Osteocyte (in vitro differentiated cells): ENCODE results near the gene TUSC7. TPM values are rescaled to one million over a fixed set of nuclear protein-coding genes. Genes with fewer than 3 reads are reported as not detected.

ENCODE experiments used
- DNase-seq: peaks from one replicate; pipeline ENCODE4 v3.0.0; 2021; ENCODE audit warnings: mixed read lengths; ENCODE audit not compliant: unreplicated experiment; ENCODE audit errors: extremely low spot score
- H3K27ac Mint-ChIP-seq: one replicate; pipeline ENCODE4 v1.8.0; 2021; ENCODE audit warnings: mild to moderate bottlenecking, mixed read lengths; ENCODE audit not compliant: unreplicated experiment
- H3K27me3 Mint-ChIP-seq: one replicate; pipeline ENCODE4 v1.8.0; 2021; ENCODE audit warnings: mixed read lengths; ENCODE audit not compliant: unreplicated experiment
- H3K36me3 Mint-ChIP-seq: one replicate; pipeline ENCODE4 v1.8.0; 2021; ENCODE audit warnings: mixed read lengths; ENCODE audit not compliant: unreplicated experiment
- H3K4me1 Mint-ChIP-seq: one replicate; pipeline ENCODE4 v1.8.0; 2021; ENCODE audit warnings: mixed read lengths; ENCODE audit not compliant: unreplicated experiment
- H3K4me3 Mint-ChIP-seq: one replicate; pipeline ENCODE4 v1.8.0; 2021; ENCODE audit warnings: mild to moderate bottlenecking, moderate library complexity, mixed read lengths; ENCODE audit not compliant: unreplicated experiment
- H3K9me3 Mint-ChIP-seq: one replicate; pipeline ENCODE4 v1.8.0; 2021; ENCODE audit warnings: mixed read lengths; ENCODE audit not compliant: unreplicated experiment
- CTCF ChIP-seq: fragments of 200-600 bp; sonication (generic); IDR thresholded peaks from 2 replicates; pipeline ENCODE4 v1.5.0; 2021; ENCODE audit warnings: antibody characterized with exemption, mild to moderate bottlenecking, moderate library complexity
- total RNA-seq: library from RNA; stranded (reverse); gene quantifications from 2 replicates; pipeline ENCODE4 v1.2.1, GENCODE V29; 2021

TUSC7 gene
- total RNA-seq, 1 donor from 2014 or later = not detected

GRCh38 chr3:116749388-116749787, 39.8 kb downstream of the TUSC7 start:
- no peak for DNase-seq

GRCh38 chr3:116757315-116757714, 47.7 kb downstream of the TUSC7 start:
- no peak for TF ChIP-seq CTCF
- peaks cover 46% of the 10 kb centered on the region for H3K27me3 Mint-ChIP-seq
- no peak overlapping the region for H3K4me3 Mint-ChIP-seq
- peaks cover 5% of the 10 kb centered on the region for H3K4me1 Mint-ChIP-seq
- DNase-seq = no peak
- no peak overlapping the region for H3K27ac Mint-ChIP-seq
- H3K9me3 Mint-ChIP-seq = no peaks in the 10 kb centered on the region
- H3K36me3 Mint-ChIP-seq = no peaks in the 10 kb centered on the region

More at GRCh38 chr3:116749388-116749787, 39.8 kb downstream of the TUSC7 start:
- Mint-ChIP-seq H3K27ac (no peak overlapping the region), H3K27me3 (peaks cover 9% of the 10 kb centered on the region), H3K4me3 (no peak overlapping the region), H3K36me3 (no peaks in the 10 kb centered on the region), H3K4me1 (peaks cover 3% of the 10 kb centered on the region), H3K9me3 (no peaks in the 10 kb centered on the region)
- TF ChIP-seq CTCF = no peak

- no peaks in the 10 kb centered on the region for H3K36me3 Mint-ChIP-seq
- no peak overlapping the region for H3K4me3 Mint-ChIP-seq
- H3K27ac Mint-ChIP-seq = no peak overlapping the region
- no peak for DNase-seq
- H3K4me1 Mint-ChIP-seq = peaks cover 2% of the 10 kb centered on the region
- no peaks in the 10 kb centered on the region for H3K9me3 Mint-ChIP-seq
- no peak for TF ChIP-seq CTCF
- peaks cover 53% of the 10 kb centered on the region for H3K27me3 Mint-ChIP-seq
Measured at GRCh38 chr3:116759316-116759715, 49.7 kb downstream of the TUSC7 start.
